Nephron progenitor cell (in vitro differentiated cells): ENCODE results near the gene WDR62.
A peak's percentile ranks its signal among the peaks of the same experiment; 100 is the strongest.

Experiments used
- DNase-seq: peaks from one replicate; pipeline ENCODE4 v3.0.0; 2021
- H3K27ac Mint-ChIP-seq: 2 replicates; pipeline ENCODE4 v1.8.0; 2021; ENCODE audit warnings: mild to moderate bottlenecking, moderate library complexity, mixed read lengths
- H3K27me3 Mint-ChIP-seq: 2 replicates; pipeline ENCODE4 v1.8.0; 2021; ENCODE audit warnings: mild to moderate bottlenecking, low read depth, mixed read lengths; ENCODE audit not compliant: poor library complexity
- H3K36me3 Mint-ChIP-seq: 2 replicates; pipeline ENCODE4 v1.8.0; 2021; ENCODE audit warnings: low read depth, mixed read lengths
- H3K4me1 Mint-ChIP-seq: 2 replicates; pipeline ENCODE4 v1.8.0; 2021; ENCODE audit warnings: mixed read lengths
- H3K4me3 Mint-ChIP-seq: 2 replicates; pipeline ENCODE4 v1.8.0; 2021; ENCODE audit warnings: mild to moderate bottlenecking, moderate library complexity, mixed read lengths
- H3K9me3 Mint-ChIP-seq: 2 replicates; pipeline ENCODE4 v1.8.0; 2021; ENCODE audit warnings: mild to moderate bottlenecking, moderate library complexity, mixed read lengths
- TF ChIP-seq, protein P1 (sequence below): fragments of 200-600 bp; sonication (generic); IDR thresholded peaks from 2 replicates; pipeline ENCODE4 v1.5.0; 2021; ENCODE audit warnings: antibody characterized with exemption

Gene WDR62

DNA sequence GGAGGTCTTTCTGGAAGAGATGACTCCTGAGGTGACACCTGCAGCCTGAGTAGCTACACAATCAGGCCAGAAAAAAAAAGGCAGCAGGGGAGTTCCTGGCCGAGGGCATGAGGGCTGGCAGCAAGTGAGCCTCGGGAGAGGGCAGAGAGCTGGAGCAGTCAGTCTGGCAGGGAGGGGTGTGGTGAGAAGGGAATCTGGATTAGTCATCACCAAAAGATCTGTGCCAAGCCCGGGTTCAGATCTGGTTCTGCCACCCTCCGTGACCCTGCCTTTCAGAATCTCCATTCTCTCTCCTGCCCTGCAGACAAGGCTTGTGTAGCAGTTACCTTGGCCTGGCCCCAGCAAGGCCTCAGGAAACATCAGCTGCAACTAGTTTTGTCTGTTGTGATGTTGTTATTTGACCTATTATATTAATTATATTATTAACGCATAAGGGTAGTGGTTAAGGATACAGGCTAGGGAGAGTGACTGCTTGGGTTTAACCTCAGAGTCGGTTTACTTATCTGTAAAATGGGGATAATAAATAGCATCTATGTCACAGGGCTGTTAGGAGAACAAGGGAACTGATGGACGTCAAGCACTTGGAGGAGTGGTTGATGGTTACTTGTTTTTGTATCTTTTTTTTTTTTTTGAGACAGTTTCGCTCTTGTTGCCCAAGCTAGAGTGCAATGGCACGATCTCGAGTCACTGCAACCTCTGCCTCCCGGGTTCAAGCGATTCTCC is 82.4 kb downstream of the WDR62 start:
- Mint-ChIP-seq H3K27me3 (peaks cover 7% of the 10 kb centered on the region), H3K36me3 (peaks cover 11% of the 10 kb centered on the region), H3K4me3 (no peak overlapping the region), H3K27ac (peak overlapping the region; percentile 78), H3K4me1 (peaks cover 19% of the 10 kb centered on the region), H3K9me3 (no peaks in the 10 kb centered on the region)
- DNase-seq, result no peak
- TF ChIP-seq, protein P1, sequence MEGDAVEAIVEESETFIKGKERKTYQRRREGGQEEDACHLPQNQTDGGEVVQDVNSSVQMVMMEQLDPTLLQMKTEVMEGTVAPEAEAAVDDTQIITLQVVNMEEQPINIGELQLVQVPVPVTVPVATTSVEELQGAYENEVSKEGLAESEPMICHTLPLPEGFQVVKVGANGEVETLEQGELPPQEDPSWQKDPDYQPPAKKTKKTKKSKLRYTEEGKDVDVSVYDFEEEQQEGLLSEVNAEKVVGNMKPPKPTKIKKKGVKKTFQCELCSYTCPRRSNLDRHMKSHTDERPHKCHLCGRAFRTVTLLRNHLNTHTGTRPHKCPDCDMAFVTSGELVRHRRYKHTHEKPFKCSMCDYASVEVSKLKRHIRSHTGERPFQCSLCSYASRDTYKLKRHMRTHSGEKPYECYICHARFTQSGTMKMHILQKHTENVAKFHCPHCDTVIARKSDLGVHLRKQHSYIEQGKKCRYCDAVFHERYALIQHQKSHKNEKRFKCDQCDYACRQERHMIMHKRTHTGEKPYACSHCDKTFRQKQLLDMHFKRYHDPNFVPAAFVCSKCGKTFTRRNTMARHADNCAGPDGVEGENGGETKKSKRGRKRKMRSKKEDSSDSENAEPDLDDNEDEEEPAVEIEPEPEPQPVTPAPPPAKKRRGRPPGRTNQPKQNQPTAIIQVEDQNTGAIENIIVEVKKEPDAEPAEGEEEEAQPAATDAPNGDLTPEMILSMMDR, result no peak

- DNase-seq, result no peak
- H3K4me1 Mint-ChIP-seq, result peaks cover 19% of the 10 kb centered on the region
- H3K9me3 Mint-ChIP-seq, result no peaks in the 10 kb centered on the region
- H3K27me3 Mint-ChIP-seq, result peaks cover 12% of the 10 kb centered on the region
- peaks cover 19% of the 10 kb centered on the region for H3K36me3 Mint-ChIP-seq
- TF ChIP-seq, protein P1, result no peak
- H3K27ac Mint-ChIP-seq, result peak overlapping the region; percentile 69
- peak overlapping the region; percentile 99 for H3K4me3 Mint-ChIP-seq
Observed at GRCh38 chr19:36139120-36139472, 84.4 kb downstream of the WDR62 start.

DNA sequence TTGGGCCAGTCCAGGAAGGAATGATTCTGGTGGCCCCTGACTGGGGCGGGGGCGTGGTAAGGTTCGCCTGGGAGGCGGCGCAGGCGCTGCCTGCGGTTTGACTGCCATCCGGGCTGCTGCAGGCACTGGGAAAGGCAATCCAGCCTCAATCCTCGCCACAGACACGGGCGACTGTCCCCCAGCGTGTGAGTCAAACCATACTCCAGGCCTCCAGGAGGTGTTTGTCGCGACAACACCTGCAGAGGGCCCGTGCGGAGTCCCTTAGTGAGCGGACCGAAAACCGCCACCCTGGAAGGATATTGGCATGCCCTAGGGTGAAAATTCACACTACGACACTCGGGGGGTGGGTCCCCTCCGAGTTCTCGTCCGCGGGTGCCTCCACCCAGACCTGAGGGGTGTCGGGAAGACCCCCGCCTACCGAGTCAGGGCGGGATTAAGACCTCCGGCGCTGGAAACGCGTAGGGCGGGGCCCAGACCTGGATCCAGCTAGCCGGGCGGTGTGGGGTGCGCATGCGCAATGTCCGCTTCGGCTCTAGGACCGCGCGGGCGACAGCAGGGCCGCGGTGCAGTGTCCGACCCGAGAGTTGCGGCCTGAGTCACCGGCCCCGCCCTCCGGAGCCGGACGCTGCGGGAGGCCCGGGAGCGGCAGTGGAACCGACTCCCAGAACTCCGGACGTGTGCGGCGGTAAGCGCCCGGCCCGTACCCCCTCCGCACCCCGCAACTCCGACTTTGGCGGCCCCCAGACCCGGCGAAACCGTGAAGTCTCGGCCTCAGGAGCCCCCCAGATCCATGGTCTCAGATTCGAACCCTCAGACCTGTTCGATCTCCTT is 85.0 kb downstream of the WDR62 start, which contains the start of gene CAPNS1:
CAPNS1 (plus strand) TSS at position 594 of the 831 bp plus-strand sequence. CDS start 946 bp downstream, outside the sequence.
- H3K27ac Mint-ChIP-seq, result peak within 1 kb of the TSS; percentile 96
- TF ChIP-seq, protein P1, result no peak
- H3K9me3 Mint-ChIP-seq, result no peaks in the 10 kb centered on the region
- H3K4me1 Mint-ChIP-seq, result peaks cover 19% of the 10 kb centered on the region
- peak within 1 kb of the TSS; percentile 99 for H3K4me3 Mint-ChIP-seq
- peaks cover 12% of the 10 kb centered on the region for H3K27me3 Mint-ChIP-seq
- H3K36me3 Mint-ChIP-seq, result peaks cover 22% of the 10 kb centered on the region
- peak; percentile 98 for DNase-seq

GRCh38 chr19:36140304-36141038 is 85.8 kb downstream of the WDR62 start:
- DNase-seq, result peak; percentile 37
- Mint-ChIP-seq H3K27me3 (peaks cover 6% of the 10 kb centered on the region), H3K4me1 (peaks cover 19% of the 10 kb centered on the region), H3K4me3 (peak overlapping the region; percentile 99), H3K9me3 (no peaks in the 10 kb centered on the region), H3K36me3 (peaks cover 27% of the 10 kb centered on the region), H3K27ac (peak overlapping the region; percentile 96)
- TF ChIP-seq, protein P1, result no peak

GRCh38 chr19:36141039-36141927 is 86.6 kb downstream of the WDR62 start:
- Mint-ChIP-seq H3K27ac (peak overlapping the region; percentile 62), H3K36me3 (peaks cover 35% of the 10 kb centered on the region), H3K4me3 (peak overlapping the region; percentile 99), H3K9me3 (no peaks in the 10 kb centered on the region), H3K27me3 (peaks cover 5% of the 10 kb centered on the region), H3K4me1 (peaks cover 19% of the 10 kb centered on the region)
- TF ChIP-seq, protein P1, result no peak
- DNase-seq, result peak; percentile 88
